ENCODE results near the gene TAS2R1.

GRCh38 chr5:9627541-9627940, 2.6 kb downstream of the TAS2R1 start:
- TF ChIP-seq ATF6 (CRISPR knock-in tag; IDR thresholded peaks at IDR 0.05) (no peak), JUN (CRISPR knock-in tag; IDR thresholded peaks at IDR 0.05) (no peak), CTCF (IDR thresholded peaks at IDR 0.05) (no peak), HMGXB4 (CRISPR knock-in tag; IDR thresholded peaks at IDR 0.05) (no peak), FOXP1 (CRISPR knock-in tag; IDR thresholded peaks at IDR 0.05; ENCODE audit: borderline replicate concordance) (no peak), ZBTB21 (CRISPR knock-in tag; IDR thresholded peaks at IDR 0.05; ENCODE audit: borderline replicate concordance) (no peak), E2F4 (CRISPR knock-in tag; IDR thresholded peaks at IDR 0.05; ENCODE audit: borderline replicate concordance, low read depth) (no peak), ZNF512 (CRISPR knock-in tag; IDR thresholded peaks at IDR 0.05; ENCODE audit: borderline replicate concordance) (no peak)
